Memory B cell (primary cell): Measurements from ENCODE around the gene TMEM207.
"Not testable (repeated sequence)": the region's sequence is repeated elsewhere in the genome, so short reads cannot be mapped to it uniquely, and the experiment has no call there.

Experiments
- ATAC-seq: fragments of 150-1000 bp; cut with Tn5 transposase; 2 replicates; pipeline ENCODE4 v1.10.0; 2021; ENCODE audit warnings: low read depth, mild to moderate bottlenecking, moderate library complexity
- DNase-seq, 2 donors: peaks; one replicate each; pipeline ENCODE4 v3.0.0; 2022; ENCODE audit warnings: low spot score in 2 of 2
- H3K27ac Mint-ChIP-seq: one replicate; pipeline ENCODE4 v1.8.0; 2022; ENCODE audit warnings: mild to moderate bottlenecking, moderate library complexity, mixed read lengths
- H3K27me3 Mint-ChIP-seq: one replicate; pipeline ENCODE4 v1.8.0; 2022; ENCODE audit warnings: mixed read lengths
- H3K36me3 Mint-ChIP-seq: one replicate; pipeline ENCODE4 v1.8.0; 2022; ENCODE audit warnings: mild to moderate bottlenecking, mixed read lengths
- H3K4me1 Mint-ChIP-seq: one replicate; pipeline ENCODE4 v1.8.0; 2022; ENCODE audit warnings: mixed read lengths
- H3K4me3 Mint-ChIP-seq: one replicate; pipeline ENCODE4 v1.8.0; 2022; ENCODE audit warnings: mild to moderate bottlenecking, moderate library complexity, mixed read lengths
- H3K9me3 Mint-ChIP-seq: one replicate; pipeline ENCODE4 v1.8.0; 2022; ENCODE audit warnings: mixed read lengths

The TMEM207 gene

DNA sequence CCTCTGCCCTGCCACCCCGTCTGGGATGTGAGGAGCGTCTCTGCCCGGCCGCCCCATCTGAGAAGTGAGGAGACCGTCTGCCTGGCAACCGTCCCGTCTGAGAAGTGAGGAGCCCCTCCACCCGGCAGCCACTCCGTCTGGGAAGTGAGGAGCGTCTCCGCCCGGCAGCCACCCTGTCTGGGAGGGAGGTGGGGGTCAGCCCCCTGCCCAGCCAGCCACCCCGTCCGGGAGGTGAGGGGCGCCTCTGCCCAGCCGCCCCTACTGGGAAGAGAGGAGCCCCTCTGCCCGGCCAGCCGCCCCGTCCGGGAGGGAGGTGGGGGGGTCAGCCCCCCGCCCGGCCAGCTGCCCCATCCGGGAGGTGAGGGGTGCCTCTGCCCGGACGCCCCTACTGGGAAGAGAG is 23.6 kb upstream of the TMEM207 start:
- H3K4me3 Mint-ChIP-seq, H3K27ac Mint-ChIP-seq, ATAC-seq, H3K36me3 Mint-ChIP-seq, H3K9me3 Mint-ChIP-seq, DNase-seq, H3K27me3 Mint-ChIP-seq, H3K4me1 Mint-ChIP-seq: not testable (repeated sequence)

DNA sequence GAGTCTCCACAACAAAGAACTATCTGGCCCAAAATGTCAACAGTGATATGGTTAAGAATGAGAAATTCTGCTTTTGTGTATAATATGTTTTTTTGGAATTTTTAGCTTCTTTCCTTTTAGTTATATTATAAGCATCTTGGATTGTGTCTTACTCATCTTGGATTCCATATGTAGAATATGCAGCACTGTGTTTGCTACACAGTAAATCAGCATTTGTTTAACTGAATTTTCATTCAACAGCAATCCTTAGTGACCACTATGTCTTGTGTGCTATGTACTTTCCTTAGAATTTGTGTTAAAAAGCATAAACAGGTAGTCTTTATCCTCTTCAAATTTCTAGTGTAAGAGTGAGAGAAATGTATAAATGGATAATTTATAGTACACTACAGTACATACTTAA is 18.2 kb upstream of the TMEM207 start:
- Mint-ChIP-seq H3K4me3 (no peak overlapping the region), H3K27me3 (peaks cover 12% of the 10 kb centered on the region), H3K9me3 (peaks cover 7% of the 10 kb centered on the region), H3K36me3 (peaks cover 2% of the 10 kb centered on the region), H3K4me1 (no peaks in the 10 kb centered on the region), H3K27ac (no peak overlapping the region)
- DNase-seq (no peak), ATAC-seq (no peak)

DNA sequence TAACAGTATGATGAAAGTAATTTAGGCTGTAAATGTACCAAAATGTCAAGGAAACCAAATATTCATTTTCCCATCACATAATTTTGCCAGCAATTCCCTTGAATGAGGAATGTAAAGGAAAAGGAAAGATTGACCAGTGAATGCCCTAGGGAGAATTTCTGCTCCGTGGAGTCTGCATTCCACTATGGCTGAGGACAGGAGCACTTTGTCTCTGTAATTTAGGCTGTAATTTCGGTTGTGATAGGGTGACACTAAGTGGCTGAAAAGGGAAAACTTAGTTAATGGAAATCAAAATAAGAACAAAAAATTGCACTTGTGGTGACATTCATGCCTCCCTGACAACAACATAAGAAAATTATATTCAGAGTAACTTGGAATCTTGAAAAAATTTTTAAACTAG is 8.3 kb upstream of the TMEM207 start:
- Mint-ChIP-seq H3K9me3 (no peaks in the 10 kb centered on the region), H3K4me3 (no peak overlapping the region), H3K4me1 (peaks cover 5% of the 10 kb centered on the region), H3K36me3 (no peaks in the 10 kb centered on the region), H3K27me3 (no peaks in the 10 kb centered on the region), H3K27ac (no peak overlapping the region)
- no peak for ATAC-seq
- DNase-seq: no peak

DNA sequence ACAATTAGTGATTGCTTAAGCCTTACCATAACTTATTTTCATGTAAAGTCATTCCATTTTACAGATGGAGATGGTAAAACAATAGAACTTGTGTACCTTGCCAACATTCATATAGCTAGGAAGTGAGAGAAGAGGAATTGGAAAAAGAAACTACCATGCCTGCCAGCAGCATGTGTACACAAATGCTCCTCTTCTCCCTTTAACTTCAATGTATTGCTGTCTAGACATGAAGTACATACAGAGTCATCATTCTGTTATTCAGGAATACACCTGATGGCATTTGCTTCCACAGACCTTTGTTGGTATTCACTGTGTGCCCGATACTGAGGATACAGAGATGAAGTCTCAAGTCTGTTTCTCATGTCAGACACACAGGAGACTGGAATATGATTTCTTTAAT is 7.1 kb upstream of the TMEM207 start:
- Mint-ChIP-seq H3K4me1 (peaks cover 5% of the 10 kb centered on the region), H3K4me3 (no peak overlapping the region), H3K27ac (no peak overlapping the region), H3K9me3 (no peaks in the 10 kb centered on the region), H3K27me3 (no peaks in the 10 kb centered on the region), H3K36me3 (no peaks in the 10 kb centered on the region)
- ATAC-seq (no peak), DNase-seq (no peak)

DNA sequence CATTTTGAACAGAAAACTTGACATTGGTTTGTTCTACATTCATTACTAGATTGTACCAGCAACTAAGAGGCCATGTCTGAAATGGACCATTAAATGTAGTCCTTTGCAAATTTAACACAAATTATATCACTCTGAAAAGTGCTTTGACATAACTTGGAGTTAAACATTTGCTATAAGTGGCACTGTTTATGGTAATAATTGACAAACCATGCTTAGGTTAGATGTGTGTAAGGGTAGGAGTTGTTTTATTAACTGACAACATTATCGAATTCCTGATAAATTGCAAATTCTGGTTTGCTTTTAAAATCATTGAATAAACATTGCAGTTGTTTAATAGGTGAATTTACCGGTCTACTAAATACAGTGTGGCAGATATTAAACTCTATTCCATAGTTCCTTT is 6.1 kb upstream of the TMEM207 start:
- Mint-ChIP-seq H3K4me3 (no peak overlapping the region), H3K9me3 (no peaks in the 10 kb centered on the region), H3K4me1 (peaks cover 5% of the 10 kb centered on the region), H3K27ac (no peak overlapping the region), H3K36me3 (no peaks in the 10 kb centered on the region), H3K27me3 (peaks cover 2% of the 10 kb centered on the region)
- no peak for ATAC-seq
- DNase-seq: no peak

DNA sequence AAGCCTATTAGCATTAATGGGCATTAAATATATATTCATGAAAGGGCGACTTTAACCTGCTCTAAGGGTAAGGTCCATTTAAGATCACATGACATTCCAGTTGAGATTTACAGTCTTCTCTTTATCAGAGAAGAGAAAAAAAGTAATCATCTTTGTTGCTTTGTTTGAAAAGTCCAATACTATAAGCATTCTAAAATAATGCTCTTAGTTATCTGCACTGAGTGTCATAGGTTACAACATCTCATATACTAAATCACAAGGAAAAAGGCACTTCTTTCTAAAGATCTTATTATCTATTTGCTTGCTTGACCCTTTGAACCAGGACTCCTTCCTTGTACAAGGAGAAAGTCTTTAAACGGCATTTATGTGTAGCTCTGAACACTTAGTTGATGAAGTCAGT is 1.4 kb downstream of the TMEM207 start:
- H3K4me3 Mint-ChIP-seq: no peak overlapping the region
- H3K4me1 Mint-ChIP-seq: no peaks in the 10 kb centered on the region
- H3K27ac Mint-ChIP-seq: no peak overlapping the region
- no peak for DNase-seq
- no peak for ATAC-seq
- H3K36me3 Mint-ChIP-seq: no peaks in the 10 kb centered on the region
- peaks cover 2% of the 10 kb centered on the region for H3K27me3 Mint-ChIP-seq
- H3K9me3 Mint-ChIP-seq: no peaks in the 10 kb centered on the region

DNA sequence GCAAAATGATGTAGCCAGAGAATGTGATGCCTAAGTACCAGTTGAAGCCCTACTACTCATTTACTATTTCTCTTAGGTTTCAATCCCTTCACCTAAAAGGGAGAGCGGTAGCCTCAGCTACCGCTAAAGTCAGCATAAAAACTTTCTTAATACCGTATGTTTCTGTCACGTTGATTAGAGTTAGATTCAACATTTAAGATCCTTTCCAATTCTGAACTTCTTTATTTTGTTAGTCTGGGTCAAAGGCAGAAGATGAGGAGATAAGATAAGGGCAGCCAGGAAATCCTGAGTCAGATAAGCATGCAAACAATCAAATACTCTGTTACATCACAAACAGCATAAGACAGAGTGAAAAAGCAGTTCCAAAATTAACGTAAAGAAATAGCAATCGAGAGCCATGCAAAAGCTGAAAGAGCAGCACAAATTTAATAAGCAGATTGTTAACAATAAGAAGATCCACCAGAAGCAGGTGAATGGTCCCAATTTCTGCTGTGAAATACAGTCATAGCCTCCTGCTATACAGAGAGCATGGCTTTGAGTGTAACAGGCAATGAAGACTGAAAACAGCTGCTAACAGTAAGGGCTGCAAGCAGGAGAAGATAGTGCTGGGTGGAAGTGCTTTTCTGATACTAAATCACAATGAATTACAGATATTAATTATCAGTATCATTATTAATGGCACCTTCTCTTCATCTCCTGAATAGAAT is 3.0 kb downstream of the TMEM207 start:
- ATAC-seq (no peak), DNase-seq (no peak)

DNA sequence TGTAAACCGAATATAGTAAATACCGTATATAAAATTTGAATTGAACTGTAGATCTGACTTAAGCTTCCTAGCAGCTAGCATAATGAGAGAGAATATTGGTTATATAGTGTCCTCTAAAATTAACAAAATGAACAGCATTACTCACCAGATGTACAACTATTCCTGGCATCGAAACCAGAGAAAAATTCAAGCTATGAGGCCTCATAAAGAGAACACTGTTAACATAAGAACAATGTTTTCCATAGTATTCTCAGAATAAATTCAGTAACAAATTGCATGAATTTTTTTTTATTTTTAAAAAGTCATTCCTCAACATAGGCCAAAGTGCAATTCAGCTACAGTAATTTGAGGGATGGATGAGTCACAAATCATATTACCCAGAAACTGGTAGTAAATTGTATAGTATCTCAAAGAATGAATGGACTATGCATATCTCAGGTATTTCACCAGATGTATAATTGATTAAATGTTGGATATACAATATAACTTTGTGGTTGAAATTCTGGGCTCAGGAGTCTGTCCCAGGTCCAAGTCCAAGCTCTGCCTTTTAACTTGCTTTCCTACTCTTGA is 5.0 kb downstream of the TMEM207 start:
- H3K4me1 Mint-ChIP-seq: no peaks in the 10 kb centered on the region
- no peak overlapping the region for H3K4me3 Mint-ChIP-seq
- no peak for DNase-seq
- H3K36me3 Mint-ChIP-seq: no peaks in the 10 kb centered on the region
- no peaks in the 10 kb centered on the region for H3K27me3 Mint-ChIP-seq
- no peak overlapping the region for H3K27ac Mint-ChIP-seq
- no peak for ATAC-seq
- no peaks in the 10 kb centered on the region for H3K9me3 Mint-ChIP-seq

More for the DNA sequence above, 3.0 kb downstream of the TMEM207 start:
- H3K9me3 Mint-ChIP-seq: no peaks in the 10 kb centered on the region
- peaks cover 2% of the 10 kb centered on the region for H3K27me3 Mint-ChIP-seq
- H3K4me3 Mint-ChIP-seq: no peak overlapping the region
- H3K4me1 Mint-ChIP-seq: no peaks in the 10 kb centered on the region
- no peak overlapping the region for H3K27ac Mint-ChIP-seq
- H3K36me3 Mint-ChIP-seq: no peaks in the 10 kb centered on the region

DNA sequence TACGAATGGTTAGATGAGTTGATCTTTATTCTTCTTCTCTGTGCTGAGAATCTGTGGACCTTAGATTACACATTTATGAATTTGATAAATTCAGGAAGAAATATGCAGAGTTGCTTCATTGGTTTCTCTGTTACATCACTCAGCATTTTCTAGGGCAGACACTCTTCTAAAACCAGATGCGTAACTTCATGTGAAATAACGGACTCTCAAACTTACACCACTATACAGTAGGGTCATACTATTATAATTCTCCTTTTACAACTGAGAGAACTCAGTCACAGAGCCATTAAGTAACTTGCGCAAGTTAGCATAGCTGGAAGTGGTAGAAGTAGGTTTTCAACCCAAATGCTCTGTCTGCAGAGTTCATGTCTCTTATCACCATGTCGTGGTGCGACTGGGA is 5.7 kb downstream of the TMEM207 start:
- Mint-ChIP-seq H3K4me1 (no peaks in the 10 kb centered on the region), H3K9me3 (no peaks in the 10 kb centered on the region), H3K27me3 (no peaks in the 10 kb centered on the region), H3K36me3 (no peaks in the 10 kb centered on the region), H3K4me3 (no peak overlapping the region), H3K27ac (no peak overlapping the region)
- DNase-seq (no peak), ATAC-seq (no peak)

DNA sequence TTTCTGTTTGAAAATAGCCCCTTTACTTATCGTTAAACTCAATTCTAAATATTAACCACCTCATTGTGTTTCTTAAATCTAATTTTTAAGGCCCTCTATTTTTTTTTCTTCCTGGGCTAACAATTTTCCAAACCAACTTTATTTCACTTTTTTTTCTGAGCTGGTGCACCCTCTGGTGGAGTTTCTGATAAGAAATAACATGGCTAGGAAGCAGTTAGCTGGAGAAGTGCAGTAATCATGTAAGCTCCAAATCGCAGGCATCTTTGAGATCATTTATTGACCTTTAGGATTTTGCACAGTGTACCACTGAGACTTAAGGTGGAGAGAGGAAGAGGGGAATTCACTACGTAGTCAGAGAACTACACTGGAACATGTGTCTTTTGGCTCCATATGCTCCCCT is 6.4 kb downstream of the TMEM207 start:
- no peaks in the 10 kb centered on the region for H3K36me3 Mint-ChIP-seq
- H3K9me3 Mint-ChIP-seq: no peaks in the 10 kb centered on the region
- H3K27ac Mint-ChIP-seq: no peak overlapping the region
- no peak overlapping the region for H3K4me3 Mint-ChIP-seq
- DNase-seq (no peak), ATAC-seq (no peak)
- H3K27me3 Mint-ChIP-seq: no peaks in the 10 kb centered on the region
- no peaks in the 10 kb centered on the region for H3K4me1 Mint-ChIP-seq

DNA sequence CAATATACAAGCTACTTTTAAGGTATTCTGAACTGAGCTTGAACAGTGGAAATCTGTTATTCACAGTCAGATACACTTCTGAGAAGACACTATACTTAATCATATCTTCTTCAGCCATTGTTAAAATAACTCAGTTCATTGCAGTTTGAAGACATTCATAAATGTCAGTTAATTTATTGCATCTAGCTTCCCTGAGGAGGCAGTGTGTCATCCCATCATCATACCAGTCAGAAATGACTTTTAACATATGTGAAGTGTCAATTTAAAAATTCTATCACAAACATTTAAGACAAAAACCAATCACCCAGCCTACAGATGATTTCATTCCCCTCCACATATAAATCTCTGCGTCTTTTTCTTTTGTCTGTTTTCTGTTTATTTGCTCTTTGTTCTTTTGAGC is 7.5 kb downstream of the TMEM207 start:
- Mint-ChIP-seq H3K27me3 (no peaks in the 10 kb centered on the region), H3K9me3 (no peaks in the 10 kb centered on the region), H3K4me1 (no peaks in the 10 kb centered on the region), H3K4me3 (no peak overlapping the region), H3K36me3 (no peaks in the 10 kb centered on the region), H3K27ac (no peak overlapping the region)
- ATAC-seq (no peak), DNase-seq (no peak)

DNA sequence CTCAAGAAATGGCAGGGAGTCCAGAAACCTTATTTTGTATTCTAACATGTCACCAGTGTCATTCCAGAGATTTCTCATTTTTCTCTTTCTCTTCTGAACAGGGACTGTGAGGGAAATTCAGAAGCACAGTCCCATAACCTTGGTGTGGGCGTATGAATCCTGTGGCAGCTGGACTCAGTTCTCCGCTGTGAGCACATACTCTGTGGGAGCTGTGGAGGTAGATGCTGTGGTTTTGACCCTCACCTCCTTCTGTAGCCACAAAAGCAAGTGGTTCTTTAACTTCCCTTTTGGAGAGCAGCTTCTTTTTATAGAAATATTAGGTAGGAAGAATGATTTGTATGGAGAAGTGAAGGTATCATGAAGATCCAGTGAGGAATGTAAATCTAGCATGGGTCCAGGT is 13.4 kb downstream of the TMEM207 start:
- Mint-ChIP-seq H3K27me3 (peaks cover 9% of the 10 kb centered on the region), H3K4me1 (no peaks in the 10 kb centered on the region), H3K36me3 (no peaks in the 10 kb centered on the region), H3K27ac (no peak overlapping the region), H3K4me3 (no peak overlapping the region), H3K9me3 (peaks cover 2% of the 10 kb centered on the region)
- ATAC-seq (no peak), DNase-seq (no peak)

DNA sequence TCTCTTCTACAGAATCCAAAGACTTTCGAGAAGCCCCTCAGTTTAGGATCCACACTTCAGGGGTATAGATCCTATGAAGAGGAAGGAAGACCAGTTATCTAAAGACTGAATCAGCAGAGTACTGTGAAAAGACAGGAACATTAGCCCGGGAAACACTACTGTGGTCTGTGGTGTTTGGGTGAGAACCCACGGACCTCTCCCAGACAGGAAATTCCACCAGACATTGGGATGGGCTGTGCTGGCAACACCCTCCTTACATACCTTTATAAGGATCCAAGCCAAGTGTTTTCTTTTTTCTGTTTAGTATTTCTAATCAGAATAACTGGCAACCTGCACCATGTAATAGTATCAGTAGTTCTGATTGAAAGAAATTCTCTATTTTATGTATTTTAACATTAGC is 14.1 kb downstream of the TMEM207 start:
- Mint-ChIP-seq H3K27ac (no peak overlapping the region), H3K4me3 (no peak overlapping the region), H3K36me3 (no peaks in the 10 kb centered on the region), H3K27me3 (peaks cover 9% of the 10 kb centered on the region), H3K4me1 (no peaks in the 10 kb centered on the region), H3K9me3 (peaks cover 2% of the 10 kb centered on the region)
- ATAC-seq: no peak
- no peak for DNase-seq

DNA sequence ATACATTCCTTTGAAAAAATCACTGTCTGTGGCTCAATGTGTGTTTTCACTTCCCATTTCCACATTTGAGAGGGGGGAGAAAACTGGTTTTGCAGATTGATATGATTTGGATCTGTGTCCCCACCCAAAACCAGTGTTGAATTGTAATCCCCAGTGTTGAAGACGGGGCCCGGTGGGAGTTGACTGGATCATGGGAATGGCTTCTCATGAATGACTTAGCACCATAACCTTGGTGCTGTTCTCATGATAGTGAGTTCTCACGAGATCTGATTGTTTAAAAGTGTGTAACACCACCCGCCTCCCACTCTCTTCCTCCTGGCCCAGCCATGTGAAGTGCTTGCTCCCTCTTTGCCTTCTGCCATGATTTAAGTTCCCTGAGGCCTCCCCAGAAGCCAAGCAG is 16.1 kb downstream of the TMEM207 start:
- Mint-ChIP-seq H3K4me3 (no peak overlapping the region), H3K36me3 (no peaks in the 10 kb centered on the region), H3K9me3 (peaks cover 2% of the 10 kb centered on the region), H3K4me1 (no peaks in the 10 kb centered on the region), H3K27ac (no peak overlapping the region), H3K27me3 (peaks cover 9% of the 10 kb centered on the region)
- no peak for ATAC-seq
- DNase-seq: no peak

DNA sequence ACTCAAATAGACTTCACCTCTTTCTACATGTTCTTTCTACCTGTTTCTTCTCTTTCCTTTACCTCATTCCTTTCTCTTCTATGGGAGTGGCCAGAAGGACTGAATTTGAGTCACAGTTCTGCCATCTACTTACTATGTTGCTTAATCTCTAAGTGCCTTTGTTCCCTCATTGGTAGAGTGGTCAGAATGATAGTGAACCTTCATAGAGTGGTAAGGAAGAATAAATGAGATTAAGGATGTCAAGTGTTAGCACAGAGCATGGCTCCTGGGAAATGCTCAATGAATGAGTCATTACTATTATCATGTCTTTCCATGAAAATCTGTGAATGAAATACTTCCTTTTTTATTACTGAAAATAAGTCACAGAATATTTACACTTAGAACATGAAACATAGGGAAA is 17.5 kb downstream of the TMEM207 start:
- ATAC-seq (no peak), DNase-seq (no peak)
- Mint-ChIP-seq H3K4me1 (no peaks in the 10 kb centered on the region), H3K9me3 (peaks cover 2% of the 10 kb centered on the region), H3K36me3 (no peaks in the 10 kb centered on the region), H3K4me3 (no peak overlapping the region), H3K27me3 (peaks cover 9% of the 10 kb centered on the region), H3K27ac (no peak overlapping the region)
